Measurements from ENCODE around the gene PCDH12. TPM values are rescaled to one million over a fixed set of nuclear protein-coding genes. Genes with fewer than 3 reads are reported as not detected.

Gene PCDH12
- total RNA-seq, 1 experiment from 2014 or later = not detected

DNA sequence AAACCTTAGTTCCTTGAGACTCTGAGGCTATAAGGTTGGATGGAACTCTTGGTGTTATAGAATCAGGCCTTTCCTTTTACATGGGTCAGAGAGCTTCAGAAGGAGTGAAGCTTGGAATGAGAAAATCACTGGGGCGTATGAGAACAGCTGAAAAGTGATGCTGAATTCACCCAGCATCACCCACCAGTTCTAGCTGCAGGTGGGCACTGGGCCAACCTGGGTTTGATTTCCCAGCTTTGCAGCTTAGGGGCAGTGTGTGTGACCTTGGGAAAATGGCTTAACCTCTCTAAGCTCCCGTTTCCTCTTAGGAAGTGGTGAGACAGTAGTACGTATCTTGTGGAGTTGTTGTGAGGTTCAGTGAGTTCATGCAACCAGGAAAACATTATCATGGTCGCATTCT, 10.7 kb downstream of the PCDH12 start:
- Histone ChIP-seq H3K14ac (ENCODE audit: insufficient read depth, low read length) (no peak overlapping the region), H4K5ac (ENCODE audit: insufficient read length, low read depth, low read length) (no peak overlapping the region), H3K79me1 (ENCODE audit: insufficient read depth, low read depth, low read length, poor library complexity, severe bottlenecking) (no peaks in the 10 kb centered on the region), H3K4ac (ENCODE audit: low read depth, low read length) (no peak overlapping the region), H2BK120ac (ENCODE audit: low read depth, low read length, poor library complexity, severe bottlenecking) (no peak overlapping the region), H4K91ac (ENCODE audit: insufficient read length, low read depth, low read length) (no peak overlapping the region), H3K56ac (ENCODE audit: insufficient read length, low read depth, low read length) (no peak overlapping the region), H3K4me2 (ENCODE audit: insufficient read depth, insufficient read length, low read length) (no peak overlapping the region), H3T11ph (ENCODE audit: low read length) (no peak overlapping the region), H3K9me3 (ENCODE audit: control insufficient read depth, low read depth, low read length) (no peaks in the 10 kb centered on the region), H4K8ac (replicated peaks; ENCODE audit: insufficient read length, low read depth, low read length) (no peak overlapping the region), H2BK15ac (ENCODE audit: low read depth, low read length) (no peak overlapping the region), H2BK20ac (ENCODE audit: low read depth, low read length, poor library complexity, severe bottlenecking) (no peak overlapping the region), H2AFZ (ENCODE audit: low read length) (no peak overlapping the region), H3K79me2 (ENCODE audit: insufficient read depth, low read length) (no peaks in the 10 kb centered on the region), H2BK12ac (ENCODE audit: insufficient read length, low read depth, low read length) (no peak overlapping the region), H3K27me3 (ENCODE audit: insufficient read depth, low read length) (no peaks in the 10 kb centered on the region), H3K9ac (ENCODE audit: extremely low read depth, insufficient read length, low read length) (no peak overlapping the region), H3K27ac (ENCODE audit: insufficient read length, low read depth, low read length) (no peak overlapping the region), H3K18ac (ENCODE audit: insufficient read length, low read depth, low read length) (no peak overlapping the region), H2AK5ac (ENCODE audit: insufficient read length, low read length) (no peak overlapping the region), H4K20me1 (ENCODE audit: control insufficient read depth, insufficient read depth, insufficient read length) (no peaks in the 10 kb centered on the region), H2BK5ac (ENCODE audit: insufficient read length, low read length) (no peak overlapping the region), H3K23ac (ENCODE audit: insufficient read length, low read depth, low read length) (no peak overlapping the region), H3K4me1 (ENCODE audit: insufficient read depth, low read length) (no peaks in the 10 kb centered on the region; the same call in 1 of the 2 replicates), H3K23me2 (ENCODE audit: insufficient read length, low read depth, low read length, poor library complexity, severe bottlenecking) (no peaks in the 10 kb centered on the region)
- H3K4me1 Mint-ChIP-seq = peaks cover 18 to 25% of the 10 kb centered on the region in 2 experiments
- H3K9me3 Mint-ChIP-seq = no peaks in the 10 kb centered on the region; a peak in 1 of 5 replicates
- no peak overlapping the region for H3K4me3 Mint-ChIP-seq
- H3K27ac Mint-ChIP-seq = no peak overlapping the region
- H3K27me3 Mint-ChIP-seq (ENCODE audit: low read depth) = peaks cover 11% of the 10 kb centered on the region
- no CpG with 5 or more reads among the region's 4 CpGs for WGBS (ENCODE audit: extremely low coverage, insufficient read length, low lambda C conversion rate)
- TF ChIP-seq, protein P1, sequence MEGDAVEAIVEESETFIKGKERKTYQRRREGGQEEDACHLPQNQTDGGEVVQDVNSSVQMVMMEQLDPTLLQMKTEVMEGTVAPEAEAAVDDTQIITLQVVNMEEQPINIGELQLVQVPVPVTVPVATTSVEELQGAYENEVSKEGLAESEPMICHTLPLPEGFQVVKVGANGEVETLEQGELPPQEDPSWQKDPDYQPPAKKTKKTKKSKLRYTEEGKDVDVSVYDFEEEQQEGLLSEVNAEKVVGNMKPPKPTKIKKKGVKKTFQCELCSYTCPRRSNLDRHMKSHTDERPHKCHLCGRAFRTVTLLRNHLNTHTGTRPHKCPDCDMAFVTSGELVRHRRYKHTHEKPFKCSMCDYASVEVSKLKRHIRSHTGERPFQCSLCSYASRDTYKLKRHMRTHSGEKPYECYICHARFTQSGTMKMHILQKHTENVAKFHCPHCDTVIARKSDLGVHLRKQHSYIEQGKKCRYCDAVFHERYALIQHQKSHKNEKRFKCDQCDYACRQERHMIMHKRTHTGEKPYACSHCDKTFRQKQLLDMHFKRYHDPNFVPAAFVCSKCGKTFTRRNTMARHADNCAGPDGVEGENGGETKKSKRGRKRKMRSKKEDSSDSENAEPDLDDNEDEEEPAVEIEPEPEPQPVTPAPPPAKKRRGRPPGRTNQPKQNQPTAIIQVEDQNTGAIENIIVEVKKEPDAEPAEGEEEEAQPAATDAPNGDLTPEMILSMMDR (conservative IDR thresholded peaks at IDR 0.05) = no peak
- DNase-seq = no peak
- no peaks in the 10 kb centered on the region; a peak in 1 of 7 replicates for H3K36me3 Mint-ChIP-seq (ENCODE audit: insufficient read depth in 1 of 3, low read depth in 3 of 3)
